ENCODE measurements around the gene UCHL1. TPM values are rescaled to one million over a fixed set of nuclear protein-coding genes. Genes with fewer than 3 reads are reported as not detected.

The UCHL1 gene
- total RNA-seq, 4 donors from 2014 or later, result 3.5 to 81.4 (median 46.4) TPM

GRCh38 chr4:41315862-41316261 lies 59.1 kb downstream of the UCHL1 start:
- H3K4me1 ChIP-seq, result no peaks in the 10 kb centered on the region
- no peak for DNase-seq
- H3K36me3 ChIP-seq, result no peaks in the 10 kb centered on the region
- no peaks in the 10 kb centered on the region for H3K9me3 ChIP-seq
- TF ChIP-seq POLR2A (IDR thresholded peaks at IDR 0.05) (no peak), CTCF (IDR thresholded peaks at IDR 0.05) (no peak)
- no peak overlapping the region for H3K27ac ChIP-seq
- H3K27me3 ChIP-seq, result no peaks in the 10 kb centered on the region
- intact Hi-C loops (cut with DNase I; ENCODE audit: low total_unique reads), result no loop called here
- no peak overlapping the region for H3K4me3 ChIP-seq

Small RNAs within 50 kb of the gene (small RNA-seq; reads per million reads assigned to genes)
- gene RF00019, result not detected

Other genes with a start within 250 kb of the UCHL1 start
- 100 to 1,000 TPM in 2 of 4 donors, 10 to 100 TPM in 2; 32.4 to 133 (median 92.1) TPM for gene APBB2, start 42.4 kb upstream of the UCHL1 start, total RNA-seq

All from uterus (tissue), 4 donors.